Calu3 (cell line): Measurements from ENCODE around the gene NOD2. TPM values are rescaled to one million over a fixed set of nuclear protein-coding genes. Genes with fewer than 3 reads are reported as not detected.

Source experiments
- BruUV-seq: library from RNA; stranded (reverse); fragments of 400-500 nt; replicated peaks from 2 replicates; lab custom pipeline; 2021; lab: Mats Ljungman, UMichigan
- CTCF ChIA-PET: fragments of 300-600 bp; sonication (Branson Sonifier 250); formaldehyde crosslinking; loops from one replicate; lab custom pipeline; 2022; ENCODE audit warnings: antibody characterized with exemption; lab: Charles Lee
- DNase-seq: peaks from one replicate; pipeline ENCODE4 v3.0.0; 2022
- H3K27ac Mint-ChIP-seq: one replicate; pipeline ENCODE4 v1.8.0; 2022; ENCODE audit warnings: mixed read lengths; ENCODE audit not compliant: unreplicated experiment
- H3K27me3 Mint-ChIP-seq: one replicate; pipeline ENCODE4 v1.8.0; 2022; ENCODE audit warnings: mixed read lengths; ENCODE audit not compliant: unreplicated experiment
- H3K36me3 Mint-ChIP-seq: one replicate; pipeline ENCODE4 v1.8.0; 2022; ENCODE audit warnings: mild to moderate bottlenecking, moderate library complexity, mixed read lengths; ENCODE audit not compliant: insufficient read depth, unreplicated experiment
- H3K4me1 Mint-ChIP-seq: one replicate; pipeline ENCODE4 v1.8.0; 2022; ENCODE audit warnings: mild to moderate bottlenecking, low read depth, mixed read lengths; ENCODE audit not compliant: unreplicated experiment
- H3K4me3 Mint-ChIP-seq: one replicate; pipeline ENCODE4 v1.8.0; 2022; ENCODE audit warnings: mild to moderate bottlenecking, low read depth, moderate library complexity, mixed read lengths; ENCODE audit not compliant: unreplicated experiment
- H3K9me3 Mint-ChIP-seq: one replicate; pipeline ENCODE4 v1.8.0; 2022; ENCODE audit warnings: low read depth, mixed read lengths; ENCODE audit not compliant: unreplicated experiment
- intact Hi-C: fragments of 100-400 bp; cut with micrococcal nuclease; formaldehyde crosslinking; loops from one replicate; pipeline ENCODE4 v1.10.0; 2022; ENCODE audit not compliant: unreplicated experiment
- total RNA-seq: library from RNA; stranded (reverse); gene quantifications from 2 replicates; pipeline ENCODE4 v1.2.3, GENCODE V29; 2022
- TF ChIP-seq, protein P1 (sequence below): fragments of 200-600 bp; IDR thresholded peaks from one replicate; pipeline ENCODE4 v1.8.0; 2022; ENCODE audit warnings: antibody characterized with exemption; ENCODE audit not compliant: unreplicated experiment

The NOD2 gene
- total RNA-seq, 1 experiment from 2014 or later, result 0.87 TPM

DNA sequence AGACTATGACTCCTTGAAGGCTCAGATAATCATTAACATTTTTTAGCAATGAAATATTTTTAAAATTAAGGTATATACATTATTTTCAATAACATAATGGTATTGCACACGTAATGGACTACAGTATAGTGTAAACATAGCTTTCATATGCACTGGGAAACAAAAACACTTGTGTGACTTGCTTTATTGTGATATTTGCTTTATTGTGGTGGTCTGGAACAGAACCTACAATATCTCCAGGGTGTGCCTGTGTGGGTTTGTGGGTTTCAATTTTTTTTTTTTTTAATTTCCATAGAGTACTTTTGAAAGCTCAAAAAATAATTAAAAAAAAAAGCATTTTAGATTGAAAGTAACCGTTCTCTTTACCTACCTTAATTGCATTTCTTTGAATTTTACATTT lies 73.8 kb downstream of the NOD2 start:
- Mint-ChIP-seq H3K27ac (no peak overlapping the region), H3K4me3 (no peak overlapping the region), H3K36me3 (no peaks in the 10 kb centered on the region), H3K4me1 (no peaks in the 10 kb centered on the region), H3K9me3 (peaks cover 6% of the 10 kb centered on the region), H3K27me3 (no peaks in the 10 kb centered on the region)
- no peak for DNase-seq
- TF ChIP-seq, protein P1, sequence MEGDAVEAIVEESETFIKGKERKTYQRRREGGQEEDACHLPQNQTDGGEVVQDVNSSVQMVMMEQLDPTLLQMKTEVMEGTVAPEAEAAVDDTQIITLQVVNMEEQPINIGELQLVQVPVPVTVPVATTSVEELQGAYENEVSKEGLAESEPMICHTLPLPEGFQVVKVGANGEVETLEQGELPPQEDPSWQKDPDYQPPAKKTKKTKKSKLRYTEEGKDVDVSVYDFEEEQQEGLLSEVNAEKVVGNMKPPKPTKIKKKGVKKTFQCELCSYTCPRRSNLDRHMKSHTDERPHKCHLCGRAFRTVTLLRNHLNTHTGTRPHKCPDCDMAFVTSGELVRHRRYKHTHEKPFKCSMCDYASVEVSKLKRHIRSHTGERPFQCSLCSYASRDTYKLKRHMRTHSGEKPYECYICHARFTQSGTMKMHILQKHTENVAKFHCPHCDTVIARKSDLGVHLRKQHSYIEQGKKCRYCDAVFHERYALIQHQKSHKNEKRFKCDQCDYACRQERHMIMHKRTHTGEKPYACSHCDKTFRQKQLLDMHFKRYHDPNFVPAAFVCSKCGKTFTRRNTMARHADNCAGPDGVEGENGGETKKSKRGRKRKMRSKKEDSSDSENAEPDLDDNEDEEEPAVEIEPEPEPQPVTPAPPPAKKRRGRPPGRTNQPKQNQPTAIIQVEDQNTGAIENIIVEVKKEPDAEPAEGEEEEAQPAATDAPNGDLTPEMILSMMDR, result no peak
- no TSS peak for BruUV-seq
- CTCF ChIA-PET, result no interaction called here
- intact Hi-C loops, result no loop called here

DNA sequence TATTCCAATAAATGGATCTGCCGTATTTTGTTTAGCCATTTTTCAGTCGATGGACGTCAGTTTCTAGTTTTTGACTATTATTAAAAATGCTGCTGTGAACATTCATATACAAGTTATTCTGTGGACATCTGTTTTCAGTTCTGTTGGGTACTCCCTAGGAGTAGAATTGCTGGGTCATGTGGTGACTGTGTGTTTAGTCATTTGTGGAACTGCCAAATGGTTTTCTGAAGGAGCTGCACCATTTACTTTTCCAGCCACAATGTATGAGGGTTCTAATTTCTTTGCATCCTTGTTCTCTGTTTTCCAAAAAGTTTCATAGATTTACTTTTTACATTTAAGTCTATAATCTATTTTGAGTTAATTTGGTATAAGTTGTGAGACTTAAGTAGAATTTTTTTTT lies 78.0 kb downstream of the NOD2 start:
- Mint-ChIP-seq H3K9me3 (peaks cover 5% of the 10 kb centered on the region), H3K36me3 (no peaks in the 10 kb centered on the region), H3K4me3 (no peak overlapping the region), H3K27me3 (no peaks in the 10 kb centered on the region), H3K27ac (no peak overlapping the region), H3K4me1 (no peaks in the 10 kb centered on the region)
- BruUV-seq, result no TSS peak
- TF ChIP-seq, protein P1, result no peak
- CTCF ChIA-PET, result no interaction called here
- no peak for DNase-seq
- intact Hi-C loops, result no loop called here

DNA sequence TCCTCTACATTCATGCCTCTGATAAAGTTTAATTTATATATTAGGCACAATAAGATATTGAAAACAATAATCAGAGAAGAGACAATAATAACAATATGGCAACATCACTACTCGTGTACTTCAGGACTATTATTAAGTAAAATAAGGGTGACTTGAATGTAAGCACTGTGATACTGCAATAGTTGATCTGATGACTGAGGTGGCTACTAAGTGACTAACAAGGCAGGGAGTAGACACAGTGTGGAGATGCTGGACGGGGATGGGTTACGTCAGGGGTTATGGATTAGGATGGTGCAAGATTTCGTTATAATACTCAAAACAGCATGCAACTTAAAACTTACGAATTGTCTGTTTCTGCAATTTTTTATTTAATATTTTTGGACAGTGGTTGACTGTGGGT lies 81.0 kb downstream of the NOD2 start:
- no peak overlapping the region for H3K27ac Mint-ChIP-seq
- H3K36me3 Mint-ChIP-seq, result no peaks in the 10 kb centered on the region
- no peak for DNase-seq
- no peaks in the 10 kb centered on the region for H3K27me3 Mint-ChIP-seq
- CTCF ChIA-PET, result no interaction called here
- no peaks in the 10 kb centered on the region for H3K4me1 Mint-ChIP-seq
- peaks cover 3% of the 10 kb centered on the region for H3K9me3 Mint-ChIP-seq
- intact Hi-C loops, result no loop called here
- TF ChIP-seq, protein P1, result no peak
- H3K4me3 Mint-ChIP-seq, result no peak overlapping the region
- no TSS peak for BruUV-seq

DNA sequence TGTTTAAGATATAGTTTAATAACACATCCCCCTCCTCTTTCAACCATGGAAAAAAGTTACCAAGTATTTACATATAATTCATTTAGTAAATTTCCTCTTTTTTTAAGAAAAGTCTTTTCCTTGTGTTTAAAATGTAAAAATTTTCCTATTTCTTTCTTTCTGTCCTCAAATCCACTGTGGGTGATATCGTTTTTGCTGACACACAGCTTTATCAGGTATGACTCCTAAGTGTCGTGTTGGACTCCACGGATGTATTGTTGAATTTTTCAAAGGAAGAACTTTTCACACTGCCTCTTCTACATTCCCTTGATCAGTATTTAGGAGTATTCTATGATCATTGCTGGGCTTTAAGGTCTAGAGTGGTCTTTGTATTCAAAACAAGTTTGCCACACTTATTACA lies 81.6 kb downstream of the NOD2 start:
- intact Hi-C loops, result no loop called here
- TF ChIP-seq, protein P1, result no peak
- CTCF ChIA-PET, result no interaction called here
- H3K4me3 Mint-ChIP-seq, result no peak overlapping the region
- H3K27me3 Mint-ChIP-seq, result no peaks in the 10 kb centered on the region
- no peaks in the 10 kb centered on the region for H3K4me1 Mint-ChIP-seq
- H3K9me3 Mint-ChIP-seq, result no peaks in the 10 kb centered on the region
- no peak for DNase-seq
- no peak overlapping the region for H3K27ac Mint-ChIP-seq
- no TSS peak for BruUV-seq
- no peaks in the 10 kb centered on the region for H3K36me3 Mint-ChIP-seq

DNA sequence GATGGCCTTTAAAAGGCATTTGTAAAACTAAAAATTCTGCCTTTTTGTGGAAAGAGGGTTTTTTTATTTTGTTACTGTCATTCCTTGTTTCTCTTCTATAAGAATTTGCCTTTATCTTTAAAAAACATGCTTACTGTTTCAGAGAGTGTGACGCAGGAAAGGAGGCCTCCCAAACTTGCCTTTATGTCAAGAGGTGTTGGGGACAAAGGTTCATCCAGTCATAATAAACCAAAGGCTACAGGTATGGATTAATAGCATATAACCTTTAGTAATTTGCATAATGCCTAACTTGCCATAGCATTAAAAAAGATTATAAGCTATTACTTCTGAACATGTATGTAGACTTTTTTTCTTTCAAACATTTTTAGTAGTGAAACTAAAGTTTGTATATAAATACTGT lies 82.6 kb downstream of the NOD2 start:
- intact Hi-C loops, result no loop called here
- Mint-ChIP-seq H3K9me3 (no peaks in the 10 kb centered on the region), H3K27ac (no peak overlapping the region), H3K4me1 (no peaks in the 10 kb centered on the region), H3K4me3 (no peak overlapping the region), H3K27me3 (no peaks in the 10 kb centered on the region), H3K36me3 (no peaks in the 10 kb centered on the region)
- CTCF ChIA-PET, result no interaction called here
- TF ChIP-seq, protein P1, result no peak
- no TSS peak for BruUV-seq
- no peak for DNase-seq
